NCI-H748 treated with DMSO at 0.1 percent for 48 hours (cell line): ENCODE measurements around the gene DNAAF8.
"Not testable (repeated sequence)": the region's sequence is repeated elsewhere in the genome, so short reads cannot be mapped to it uniquely, and the experiment has no call there.

Experiments
- DNase-seq: peaks from one replicate; lab custom pipeline; 2025; lab: John Stamatoyannopoulos, UW

DNAAF8 gene

GRCh38 chr16:4783251-4783950, 49.1 kb downstream of the DNAAF8 start:
- DNase-seq: no peak

- DNase-seq: no peak
These were observed 49.6 kb downstream of the DNAAF8 start for GRCh38 chr16:4783951-4784336.

- DNase-seq: not testable (repeated sequence)
These were observed 50.2 kb downstream of the DNAAF8 start for GRCh38 chr16:4784444-4784987.

GRCh38 chr16:4785758-4786433, 51.6 kb downstream of the DNAAF8 start:
- DNase-seq: no peak

- DNase-seq: no peak
These were observed 52.7 kb downstream of the DNAAF8 start for GRCh38 chr16:4787068-4787467.

GRCh38 chr16:4787627-4788482, 53.5 kb downstream of the DNAAF8 start, which contains the start of gene SEPTIN12:
TSS of gene SEPTIN12 (minus strand) at chr16:4788345. CDS start at chr16:4787645, 700 bp downstream.
- DNase-seq: no peak

GRCh38 chr16:4788489-4788889, 54.2 kb downstream of the DNAAF8 start:
- DNase-seq: no peak

- no peak for DNase-seq
These were observed 54.6 kb downstream of the DNAAF8 start for GRCh38 chr16:4788910-4789309.

- DNase-seq: no peak
These were observed 55.9 kb downstream of the DNAAF8 start for GRCh38 chr16:4790261-4790660.

GRCh38 chr16:4790871-4791270, 56.5 kb downstream of the DNAAF8 start:
- DNase-seq: no peak

- DNase-seq: no peak
These were observed 58.7 kb downstream of the DNAAF8 start for GRCh38 chr16:4792951-4793513.

GRCh38 chr16:4795181-4795827, 61.0 kb downstream of the DNAAF8 start, which contains the start of gene SMIM22:
TSS of gene SMIM22 (plus strand) at chr16:4795369. CDS start at chr16:4795735, 366 bp downstream.
- peak; percentile 41 for DNase-seq

GRCh38 chr16:4795828-4796572, 61.7 kb downstream of the DNAAF8 start:
- no peak for DNase-seq

GRCh38 chr16:4796982-4797804, 62.9 kb downstream of the DNAAF8 start:
- DNase-seq: no peak

GRCh38 chr16:4797805-4798252, 63.5 kb downstream of the DNAAF8 start:
- no peak for DNase-seq

GRCh38 chr16:4798456-4798855, 64.1 kb downstream of the DNAAF8 start:
- no peak for DNase-seq
